Activated naive CD8-positive, alpha-beta T cell treated with anti-CD3 and anti-CD28 coated beads for 36 hours (primary cell): ENCODE results near the gene RAB11B. TPM values are rescaled to one million over a fixed set of nuclear protein-coding genes. Genes with fewer than 3 reads are reported as not detected.
A peak's percentile ranks its signal among the peaks of the same experiment; 100 is the strongest.
"Not testable (repeated sequence)": the region's sequence is repeated elsewhere in the genome, so short reads cannot be mapped to it uniquely, and the experiment has no call there.

Source experiments
- DNase-seq: peaks from one replicate; pipeline ENCODE4 v3.0.0; 2021
- H3K27ac Mint-ChIP-seq: one replicate; pipeline ENCODE4 v1.8.0; 2022; ENCODE audit warnings: mild to moderate bottlenecking, moderate library complexity, mixed read lengths
- H3K27me3 Mint-ChIP-seq: one replicate; pipeline ENCODE4 v1.8.0; 2022; ENCODE audit warnings: mild to moderate bottlenecking, mixed read lengths
- H3K36me3 Mint-ChIP-seq: one replicate; pipeline ENCODE4 v1.8.0; 2021; ENCODE audit warnings: mild to moderate bottlenecking, mixed read lengths
- H3K4me1 Mint-ChIP-seq: one replicate; pipeline ENCODE4 v1.8.0; 2021; ENCODE audit warnings: mixed read lengths
- H3K4me3 Mint-ChIP-seq: one replicate; pipeline ENCODE4 v1.8.0; 2022; ENCODE audit warnings: mild to moderate bottlenecking, moderate library complexity, mixed read lengths
- H3K9me3 Mint-ChIP-seq: one replicate; pipeline ENCODE4 v1.8.0; 2022; ENCODE audit warnings: mixed read lengths
- total RNA-seq, 2 experiments: library from RNA; stranded (reverse); gene quantifications; one replicate each; pipeline ENCODE4 v1.2.3, GENCODE V29; 2021

The RAB11B gene
- total RNA-seq, 2 experiments from 2014 or later = 60.9 to 65.5 TPM

GRCh38 chr19:8425331-8425730, 35.2 kb downstream of the RAB11B start:
- not testable (repeated sequence) for H3K27me3 Mint-ChIP-seq, H3K27ac Mint-ChIP-seq, H3K9me3 Mint-ChIP-seq, H3K36me3 Mint-ChIP-seq, H3K4me1 Mint-ChIP-seq, DNase-seq, H3K4me3 Mint-ChIP-seq

DNA sequence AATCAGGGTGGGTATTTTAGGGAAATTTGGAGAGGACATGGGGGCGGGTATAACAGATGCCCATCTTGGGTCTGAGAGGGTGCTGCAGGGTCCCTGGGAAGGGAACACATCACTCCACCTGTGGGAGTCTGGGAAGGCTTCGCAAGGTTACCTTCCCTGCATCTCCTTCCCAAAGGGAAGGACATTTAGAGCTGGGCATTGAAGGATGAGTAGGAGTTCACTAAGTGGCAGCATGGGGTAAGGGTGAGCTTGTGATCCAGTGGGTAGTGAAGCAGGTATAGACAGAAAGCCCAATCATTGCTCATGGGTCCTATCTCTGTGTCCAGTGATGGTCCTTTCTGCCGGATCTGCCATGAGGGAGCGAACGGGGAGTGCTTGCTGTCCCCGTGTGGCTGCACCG, 36.1 kb downstream of the RAB11B start:
- no peaks in the 10 kb centered on the region for H3K9me3 Mint-ChIP-seq
- no peaks in the 10 kb centered on the region for H3K27me3 Mint-ChIP-seq
- H3K4me1 Mint-ChIP-seq = no peaks in the 10 kb centered on the region
- no peak overlapping the region for H3K27ac Mint-ChIP-seq
- no peak for DNase-seq
- H3K4me3 Mint-ChIP-seq = no peak overlapping the region
- H3K36me3 Mint-ChIP-seq = peaks cover 4% of the 10 kb centered on the region

DNA sequence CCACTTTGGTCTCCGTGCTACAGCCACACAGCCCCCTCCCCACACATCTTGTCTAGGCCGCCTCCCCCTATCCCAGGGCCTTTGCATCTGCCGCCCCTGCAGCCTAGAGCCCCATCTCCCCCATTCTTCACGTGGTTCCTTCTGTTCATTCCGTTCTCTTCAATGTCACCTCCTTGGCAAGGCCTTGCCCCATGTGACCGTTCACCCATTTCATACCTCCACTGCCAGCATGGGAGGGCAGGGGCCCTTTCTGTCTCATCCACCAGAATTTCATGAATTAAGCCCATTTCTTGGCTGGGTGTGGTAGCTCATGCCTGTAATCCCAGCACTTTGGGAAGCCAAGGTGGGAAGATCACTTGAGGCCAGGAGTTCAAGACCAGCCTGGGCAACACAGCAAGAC, 38.9 kb downstream of the RAB11B start:
- Mint-ChIP-seq H3K27ac (no peak overlapping the region), H3K36me3 (peaks cover 4% of the 10 kb centered on the region), H3K4me3 (no peak overlapping the region), H3K4me1 (no peaks in the 10 kb centered on the region), H3K9me3 (no peaks in the 10 kb centered on the region), H3K27me3 (no peaks in the 10 kb centered on the region)
- DNase-seq = no peak

DNA sequence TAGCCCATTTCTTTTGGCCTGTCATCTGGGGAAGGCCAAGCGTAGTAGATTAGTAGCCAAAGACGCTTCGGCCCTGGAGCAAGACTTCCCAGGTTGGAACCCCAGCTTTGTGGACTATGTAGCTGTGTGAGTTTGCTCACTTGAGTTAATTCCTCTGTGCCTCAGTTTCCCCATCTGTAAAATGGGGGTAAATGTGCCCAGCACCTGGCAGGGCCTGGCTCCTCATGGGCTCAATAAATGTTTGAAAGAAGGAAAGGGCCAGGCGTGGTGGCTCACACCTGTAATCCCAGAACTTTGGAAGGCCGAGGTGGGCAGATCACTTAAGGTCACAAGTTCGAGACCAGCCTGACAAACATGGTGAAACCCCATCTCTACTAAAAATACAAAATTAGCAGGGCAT, 39.7 kb downstream of the RAB11B start:
- no peak for DNase-seq
- no peaks in the 10 kb centered on the region for H3K4me1 Mint-ChIP-seq
- no peaks in the 10 kb centered on the region for H3K9me3 Mint-ChIP-seq
- H3K36me3 Mint-ChIP-seq = peaks cover 4% of the 10 kb centered on the region
- no peak overlapping the region for H3K4me3 Mint-ChIP-seq
- no peak overlapping the region for H3K27ac Mint-ChIP-seq
- no peaks in the 10 kb centered on the region for H3K27me3 Mint-ChIP-seq

GRCh38 chr19:8430650-8431049, 40.5 kb downstream of the RAB11B start:
- no peaks in the 10 kb centered on the region for H3K27me3 Mint-ChIP-seq
- no peaks in the 10 kb centered on the region for H3K9me3 Mint-ChIP-seq
- no peak for DNase-seq
- peaks cover 1% of the 10 kb centered on the region for H3K4me1 Mint-ChIP-seq
- H3K4me3 Mint-ChIP-seq = no peak overlapping the region
- H3K36me3 Mint-ChIP-seq = peaks cover 4% of the 10 kb centered on the region
- H3K27ac Mint-ChIP-seq = no peak overlapping the region

GRCh38 chr19:8438236-8438635, 48.1 kb downstream of the RAB11B start:
- H3K36me3 Mint-ChIP-seq = no peaks in the 10 kb centered on the region
- H3K4me1 Mint-ChIP-seq = peaks cover 8% of the 10 kb centered on the region
- H3K27me3 Mint-ChIP-seq = no peaks in the 10 kb centered on the region
- no peak for DNase-seq
- H3K9me3 Mint-ChIP-seq = no peaks in the 10 kb centered on the region
- no peak overlapping the region for H3K4me3 Mint-ChIP-seq
- H3K27ac Mint-ChIP-seq = no peak overlapping the region

GRCh38 chr19:8441725-8442544, 51.8 kb downstream of the RAB11B start:
- peaks cover 16% of the 10 kb centered on the region for H3K4me1 Mint-ChIP-seq
- no peaks in the 10 kb centered on the region for H3K9me3 Mint-ChIP-seq
- H3K27me3 Mint-ChIP-seq = no peaks in the 10 kb centered on the region
- no peak overlapping the region for H3K4me3 Mint-ChIP-seq
- H3K27ac Mint-ChIP-seq = peak overlapping the region; percentile 65
- H3K36me3 Mint-ChIP-seq = peaks cover 16% of the 10 kb centered on the region
- DNase-seq = no peak

- not testable (repeated sequence) for H3K9me3 Mint-ChIP-seq, DNase-seq, H3K27me3 Mint-ChIP-seq
- Mint-ChIP-seq H3K36me3 (peaks cover 30% of the 10 kb centered on the region), H3K27ac (peak overlapping the region; percentile 97), H3K4me1 (peaks cover 33% of the 10 kb centered on the region), H3K4me3 (peak overlapping the region; percentile 97)
These were observed 54.0 kb downstream of the RAB11B start for GRCh38 chr19:8444140-8444676.

DNA sequence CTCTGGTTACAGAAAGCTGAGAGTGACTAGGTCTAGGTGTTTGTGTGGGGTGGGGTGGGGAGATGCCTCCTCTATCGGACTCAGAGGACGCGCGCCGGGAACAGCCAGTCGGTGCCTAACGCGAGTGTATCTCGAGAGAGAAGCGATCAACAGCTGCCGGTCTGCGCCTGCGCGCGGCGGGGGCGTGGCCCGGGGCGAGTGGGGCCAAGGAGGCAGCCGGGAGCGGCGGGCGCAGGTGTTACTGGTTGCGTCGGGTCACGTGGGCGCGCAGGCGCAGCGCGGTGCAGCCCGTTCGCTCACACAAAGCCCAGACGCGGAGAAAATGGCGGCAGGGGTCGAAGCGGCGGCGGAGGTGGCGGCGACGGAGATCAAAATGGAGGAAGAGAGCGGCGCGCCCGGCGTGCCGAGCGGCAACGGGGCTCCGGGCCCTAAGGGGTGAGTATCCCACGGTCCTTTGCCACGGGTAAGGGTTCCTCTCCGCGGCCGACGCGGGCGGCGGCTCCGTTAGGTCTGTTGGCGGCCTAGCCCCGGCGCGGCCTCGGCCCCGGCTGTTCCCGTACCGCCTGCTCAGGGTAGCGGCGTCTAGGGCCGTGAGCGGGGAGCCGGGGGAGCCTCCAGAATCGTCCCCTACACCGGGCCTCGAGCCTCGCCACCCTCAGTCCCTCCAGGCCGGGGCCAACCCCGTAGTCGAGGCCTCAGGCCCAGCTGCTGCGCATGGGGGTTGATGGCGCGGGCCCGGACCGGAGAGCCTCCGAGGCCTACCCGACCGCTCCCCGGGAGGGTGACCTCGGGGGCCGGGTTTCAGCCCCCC, 54.7 kb downstream of the RAB11B start, which contains the start of gene HNRNPM:
Gene HNRNPM, plus strand, starts transcription at position 299 of the 811 bp plus-strand sequence. Its CDS starts 24 bp downstream, at position 323.
- Mint-ChIP-seq H3K4me3 (peak within 1 kb of the TSS; percentile 97), H3K27ac (peak within 1 kb of the TSS; percentile 97), H3K9me3 (no peaks in the 10 kb centered on the region), H3K4me1 (peaks cover 36% of the 10 kb centered on the region), H3K36me3 (peaks cover 30% of the 10 kb centered on the region), H3K27me3 (no peaks in the 10 kb centered on the region)
- DNase-seq = peak; percentile 100

GRCh38 chr19:8445488-8446001, 55.4 kb downstream of the RAB11B start:
- Mint-ChIP-seq H3K27ac (peak overlapping the region; percentile 87), H3K4me3 (peak overlapping the region; percentile 92), H3K9me3 (no peaks in the 10 kb centered on the region), H3K4me1 (peaks cover 40% of the 10 kb centered on the region), H3K27me3 (no peaks in the 10 kb centered on the region), H3K36me3 (peaks cover 30% of the 10 kb centered on the region)
- DNase-seq = peak; percentile 65

GRCh38 chr19:8446061-8446709, 56.0 kb downstream of the RAB11B start:
- Mint-ChIP-seq H3K27ac (peak overlapping the region; percentile 87), H3K27me3 (no peaks in the 10 kb centered on the region), H3K36me3 (peaks cover 33% of the 10 kb centered on the region), H3K4me3 (peak overlapping the region; percentile 92), H3K9me3 (no peaks in the 10 kb centered on the region), H3K4me1 (peaks cover 43% of the 10 kb centered on the region)
- no peak for DNase-seq

DNA sequence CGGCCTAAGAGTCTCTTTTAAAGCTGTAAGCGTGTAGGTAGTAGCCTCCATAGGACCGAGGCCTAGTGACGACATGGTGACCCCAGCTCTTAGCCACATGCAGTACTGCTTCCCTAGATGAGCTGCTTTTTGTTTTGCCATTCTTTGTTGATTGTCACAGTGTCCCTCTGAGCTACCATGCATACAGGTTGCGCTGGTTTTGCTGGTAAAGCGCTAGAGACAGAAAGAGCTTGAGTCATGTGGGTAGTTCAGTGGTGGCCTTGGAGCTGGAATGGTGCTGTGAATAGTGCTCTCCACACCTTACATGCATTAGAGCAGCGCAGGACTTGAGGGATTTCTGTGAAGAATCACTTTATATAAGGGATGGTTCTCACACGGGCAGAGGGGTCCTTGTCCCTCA, 59.7 kb downstream of the RAB11B start:
- H3K36me3 Mint-ChIP-seq = peaks cover 43% of the 10 kb centered on the region
- no peaks in the 10 kb centered on the region for H3K9me3 Mint-ChIP-seq
- H3K4me1 Mint-ChIP-seq = peaks cover 69% of the 10 kb centered on the region
- peak overlapping the region; percentile 44 for H3K27ac Mint-ChIP-seq
- DNase-seq = no peak
- H3K4me3 Mint-ChIP-seq = no peak overlapping the region
- no peaks in the 10 kb centered on the region for H3K27me3 Mint-ChIP-seq

DNA sequence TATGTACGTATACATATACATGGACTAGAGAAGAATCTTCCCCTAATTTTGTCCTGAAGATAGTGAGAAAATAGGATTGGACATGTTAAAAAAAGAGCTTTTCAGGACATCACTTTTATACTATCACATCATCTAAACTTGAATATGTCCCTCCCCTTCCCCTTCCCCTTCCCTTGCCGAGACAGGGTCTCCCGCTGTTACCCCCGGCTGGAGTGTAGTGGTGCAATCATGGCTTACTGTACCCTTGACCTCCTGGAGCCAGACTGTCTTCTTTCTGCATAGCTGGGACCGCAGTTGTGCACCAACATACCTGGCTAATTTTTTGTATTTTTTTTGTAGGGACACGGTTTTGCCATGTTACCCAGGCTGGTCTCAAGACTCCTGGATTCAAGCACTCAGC, 61.2 kb downstream of the RAB11B start:
- peaks cover 36% of the 10 kb centered on the region for H3K36me3 Mint-ChIP-seq
- H3K4me3 Mint-ChIP-seq = no peak overlapping the region

DNA sequence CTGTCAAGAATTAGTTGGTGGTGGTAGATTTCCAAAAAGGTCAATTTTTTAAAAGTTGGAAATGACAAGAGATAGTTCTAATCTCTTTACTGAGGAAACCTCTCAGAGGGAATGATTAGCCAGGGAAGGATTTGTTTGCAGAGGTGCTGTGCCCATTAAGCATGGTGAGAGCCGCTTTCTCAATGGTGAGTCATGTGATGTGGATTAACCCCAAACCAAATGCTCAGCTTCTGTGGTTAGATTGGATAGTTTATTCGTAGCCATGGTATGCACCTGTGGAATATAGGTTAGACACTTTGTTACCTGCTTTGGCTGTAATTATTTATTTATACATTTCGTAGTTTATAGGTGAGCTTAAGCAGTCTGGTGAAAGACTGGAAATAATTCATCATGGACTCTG, 61.7 kb downstream of the RAB11B start:
- Mint-ChIP-seq H3K4me3 (no peak overlapping the region), H3K27me3 (no peaks in the 10 kb centered on the region), H3K4me1 (peaks cover 76% of the 10 kb centered on the region), H3K36me3 (peaks cover 36% of the 10 kb centered on the region), H3K27ac (peak overlapping the region; percentile 32), H3K9me3 (no peaks in the 10 kb centered on the region)
- no peak for DNase-seq

More for the DNA sequence above, 61.2 kb downstream of the RAB11B start:
- no peak for DNase-seq
- H3K27ac Mint-ChIP-seq = peak overlapping the region; percentile 32
- H3K9me3 Mint-ChIP-seq = no peaks in the 10 kb centered on the region
- H3K4me1 Mint-ChIP-seq = peaks cover 76% of the 10 kb centered on the region
- H3K27me3 Mint-ChIP-seq = no peaks in the 10 kb centered on the region
